K562 (cell line): Measurements from ENCODE around the gene INTS2. TPM values are rescaled to one million over a fixed set of nuclear protein-coding genes. Genes with fewer than 3 reads are reported as not detected.

Source experiments
- CBX1 ChIP-seq: sonication (generic); IDR thresholded peaks from 2 replicates; pipeline ENCODE4 v1.6.1; 2016; ENCODE audit warnings: antibody characterized with exemption, low read depth, mild to moderate bottlenecking
- KAT7 ChIP-seq: sonication (generic); formaldehyde crosslinking; IDR thresholded peaks from 2 replicates; pipeline ENCODE4 v1.8.0; 2022; ENCODE audit warnings: missing genetic modification reagents, mild to moderate bottlenecking, borderline replicate concordance
- NFIC ChIP-seq: fragments of 450-650 bp; IDR thresholded peaks from 2 replicates; pipeline ENCODE4 v1.6.1; 2017; ENCODE audit warnings: mild to moderate bottlenecking, inconsistent platforms
- PML ChIP-seq: IDR thresholded peaks from 2 replicates; pipeline ENCODE4 v1.6.1; 2012; ENCODE audit warnings: low read length, inconsistent platforms
- RBFOX2 ChIP-seq: fragments of 200-400 bp; formaldehyde crosslinking; IDR thresholded peaks from 2 replicates; pipeline ENCODE4 v1.6.1; 2017; ENCODE audit warnings: low read depth, mild to moderate bottlenecking, low read length, moderate library complexity
- SIN3A ChIP-seq, 2 experiments: fragments of 150-350 bp in 1 of 2; IDR thresholded peaks; 2 replicates each; pipeline ENCODE4 v1.6.1; 2011 to 2016; ENCODE audit warnings: borderline replicate concordance in 2 of 2, low read depth in 2 of 2, low read length in 2 of 2, mild to moderate bottlenecking in 2 of 2, moderate library complexity in 2 of 2; ENCODE audit not compliant: control insufficient read depth in 1 of 2
- polyA plus RNA-seq, 8 experiments: library from polyadenylated mRNA; depleted of rRNA in 4 of 8; stranded (reverse) in 5 of 8; unstranded in 3 of 8; fragments of >200 nt; fragmentation: Nextera tagmentation in 2 of 8; fragmentation: Illumina TruSeq in 1 of 8; extraction: Ambion mirVana in 2 of 8; extraction: Trizol in 1 of 8; gene quantifications; 2 replicates each; pipeline versions ENCODE4 v1.2.1 to v1.2.3, GENCODE V29; 2011 to 2014; ENCODE audit warnings: inconsistent platforms in 1 of 8, missing spikeins in 1 of 8
- total RNA-seq, 7 experiments: library from RNA; depleted of rRNA in 6 of 7; stranded (reverse); fragments of >200 nt in 6 of 7; fragmentation: Illumina TruSeq in 2 of 7; extraction: Trizol in 2 of 7; gene quantifications; 2 replicates each; pipeline versions ENCODE4 v1.2.1 to v1.2.3, GENCODE V29; 2011 to 2021; ENCODE audit warnings: low replicate concordance in 1 of 7
- TF ChIP-seq, protein P1 (sequence below): fragments of 250-450 bp; sonication (Bioruptor Pico); IDR thresholded peaks from 2 replicates; pipeline ENCODE4 v1.9.0; 2021; ENCODE audit warnings: mild to moderate bottlenecking, inconsistent platforms
- TF ChIP-seq, protein P2 (sequence below): sonication (generic); formaldehyde crosslinking; IDR thresholded peaks from 2 replicates; pipeline ENCODE4 v1.8.0; 2022; ENCODE audit warnings: mild to moderate bottlenecking, missing genetic modification reagents
- TF ChIP-seq, protein P3 (sequence below): sonication (generic); formaldehyde crosslinking; IDR thresholded peaks from 2 replicates; pipeline ENCODE4 v1.8.0; 2022; ENCODE audit warnings: missing genetic modification reagents, mild to moderate bottlenecking, moderate library complexity, borderline replicate concordance
- TF ChIP-seq, protein P4 (sequence below), 2 experiments: fragments of 450-650 bp; conservative IDR thresholded peaks; 2 replicates each; pipeline ENCODE4 v1.6.1; 2017; ENCODE audit warnings: mild to moderate bottlenecking in 2 of 2, moderate library complexity in 2 of 2
- TF ChIP-seq, protein P5 (sequence below): fragments of 450-650 bp; formaldehyde crosslinking; IDR thresholded peaks from 2 replicates; pipeline ENCODE4 v1.4.0; 2022; ENCODE audit warnings: missing genetic modification characterization

The INTS2 gene
- total and polyA plus RNA-seq, 9 of the 15 experiments (the other 6 are each of a cell fraction or from before 2014, with no cell fraction given), result 4.8 to 24.7 (median 12.8) TPM

DNA sequence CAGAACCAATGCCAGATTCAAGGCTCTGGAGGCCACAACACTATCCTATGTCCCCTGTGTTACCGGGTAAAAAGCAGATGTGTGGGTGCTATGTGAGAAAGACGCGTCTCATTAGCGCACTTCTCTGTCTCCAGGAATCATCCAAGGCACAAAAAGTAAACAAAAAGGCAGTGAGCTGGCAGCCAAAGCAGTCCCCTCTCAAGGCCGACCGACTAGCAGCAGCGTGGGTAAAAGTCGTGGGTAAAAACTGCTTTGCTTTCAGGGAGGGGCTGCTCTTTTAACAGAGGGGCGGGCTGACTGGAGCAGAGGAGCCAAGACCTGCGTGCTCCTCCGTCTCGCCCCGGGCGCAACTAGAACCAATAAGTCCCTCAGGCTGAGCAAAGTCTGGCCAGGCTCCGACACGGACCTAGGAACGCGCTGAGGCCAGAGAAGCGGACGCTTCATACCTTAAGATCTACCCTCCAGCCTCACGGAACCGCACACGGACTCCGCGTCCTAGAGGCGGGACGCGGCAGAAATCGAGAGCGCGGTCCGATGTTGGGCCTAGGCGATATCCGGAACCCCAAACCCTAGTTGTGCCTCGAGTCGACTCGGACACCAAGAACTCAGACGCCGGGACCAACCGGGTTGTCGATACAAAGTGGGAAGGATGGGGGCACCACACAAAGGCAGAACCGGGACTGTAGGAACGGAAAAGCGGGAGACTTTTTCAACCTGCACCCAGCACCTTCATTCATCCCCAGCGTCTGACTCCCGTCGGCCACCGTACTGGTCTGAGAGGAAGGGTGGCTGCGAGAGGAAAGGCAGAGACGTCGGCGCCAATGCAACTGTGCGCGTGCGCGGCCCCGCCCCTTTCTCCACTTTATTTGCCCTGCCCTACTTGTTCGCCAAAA lies at the start of gene INTS2 (continued):
- TF ChIP-seq, protein P1, sequence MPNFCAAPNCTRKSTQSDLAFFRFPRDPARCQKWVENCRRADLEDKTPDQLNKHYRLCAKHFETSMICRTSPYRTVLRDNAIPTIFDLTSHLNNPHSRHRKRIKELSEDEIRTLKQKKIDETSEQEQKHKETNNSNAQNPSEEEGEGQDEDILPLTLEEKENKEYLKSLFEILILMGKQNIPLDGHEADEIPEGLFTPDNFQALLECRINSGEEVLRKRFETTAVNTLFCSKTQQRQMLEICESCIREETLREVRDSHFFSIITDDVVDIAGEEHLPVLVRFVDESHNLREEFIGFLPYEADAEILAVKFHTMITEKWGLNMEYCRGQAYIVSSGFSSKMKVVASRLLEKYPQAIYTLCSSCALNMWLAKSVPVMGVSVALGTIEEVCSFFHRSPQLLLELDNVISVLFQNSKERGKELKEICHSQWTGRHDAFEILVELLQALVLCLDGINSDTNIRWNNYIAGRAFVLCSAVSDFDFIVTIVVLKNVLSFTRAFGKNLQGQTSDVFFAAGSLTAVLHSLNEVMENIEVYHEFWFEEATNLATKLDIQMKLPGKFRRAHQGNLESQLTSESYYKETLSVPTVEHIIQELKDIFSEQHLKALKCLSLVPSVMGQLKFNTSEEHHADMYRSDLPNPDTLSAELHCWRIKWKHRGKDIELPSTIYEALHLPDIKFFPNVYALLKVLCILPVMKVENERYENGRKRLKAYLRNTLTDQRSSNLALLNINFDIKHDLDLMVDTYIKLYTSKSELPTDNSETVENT, result 0 out of 2 replicates have a peak, but pooled peaks have one; percentile 48
- TF ChIP-seq, protein P2, sequence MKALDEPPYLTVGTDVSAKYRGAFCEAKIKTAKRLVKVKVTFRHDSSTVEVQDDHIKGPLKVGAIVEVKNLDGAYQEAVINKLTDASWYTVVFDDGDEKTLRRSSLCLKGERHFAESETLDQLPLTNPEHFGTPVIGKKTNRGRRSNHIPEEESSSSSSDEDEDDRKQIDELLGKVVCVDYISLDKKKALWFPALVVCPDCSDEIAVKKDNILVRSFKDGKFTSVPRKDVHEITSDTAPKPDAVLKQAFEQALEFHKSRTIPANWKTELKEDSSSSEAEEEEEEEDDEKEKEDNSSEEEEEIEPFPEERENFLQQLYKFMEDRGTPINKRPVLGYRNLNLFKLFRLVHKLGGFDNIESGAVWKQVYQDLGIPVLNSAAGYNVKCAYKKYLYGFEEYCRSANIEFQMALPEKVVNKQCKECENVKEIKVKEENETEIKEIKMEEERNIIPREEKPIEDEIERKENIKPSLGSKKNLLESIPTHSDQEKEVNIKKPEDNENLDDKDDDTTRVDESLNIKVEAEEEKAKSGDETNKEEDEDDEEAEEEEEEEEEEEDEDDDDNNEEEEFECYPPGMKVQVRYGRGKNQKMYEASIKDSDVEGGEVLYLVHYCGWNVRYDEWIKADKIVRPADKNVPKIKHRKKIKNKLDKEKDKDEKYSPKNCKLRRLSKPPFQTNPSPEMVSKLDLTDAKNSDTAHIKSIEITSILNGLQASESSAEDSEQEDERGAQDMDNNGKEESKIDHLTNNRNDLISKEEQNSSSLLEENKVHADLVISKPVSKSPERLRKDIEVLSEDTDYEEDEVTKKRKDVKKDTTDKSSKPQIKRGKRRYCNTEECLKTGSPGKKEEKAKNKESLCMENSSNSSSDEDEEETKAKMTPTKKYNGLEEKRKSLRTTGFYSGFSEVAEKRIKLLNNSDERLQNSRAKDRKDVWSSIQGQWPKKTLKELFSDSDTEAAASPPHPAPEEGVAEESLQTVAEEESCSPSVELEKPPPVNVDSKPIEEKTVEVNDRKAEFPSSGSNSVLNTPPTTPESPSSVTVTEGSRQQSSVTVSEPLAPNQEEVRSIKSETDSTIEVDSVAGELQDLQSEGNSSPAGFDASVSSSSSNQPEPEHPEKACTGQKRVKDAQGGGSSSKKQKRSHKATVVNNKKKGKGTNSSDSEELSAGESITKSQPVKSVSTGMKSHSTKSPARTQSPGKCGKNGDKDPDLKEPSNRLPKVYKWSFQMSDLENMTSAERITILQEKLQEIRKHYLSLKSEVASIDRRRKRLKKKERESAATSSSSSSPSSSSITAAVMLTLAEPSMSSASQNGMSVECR (CRISPR knock-in tag), result peak; percentile 82
- TF ChIP-seq, protein P3, sequence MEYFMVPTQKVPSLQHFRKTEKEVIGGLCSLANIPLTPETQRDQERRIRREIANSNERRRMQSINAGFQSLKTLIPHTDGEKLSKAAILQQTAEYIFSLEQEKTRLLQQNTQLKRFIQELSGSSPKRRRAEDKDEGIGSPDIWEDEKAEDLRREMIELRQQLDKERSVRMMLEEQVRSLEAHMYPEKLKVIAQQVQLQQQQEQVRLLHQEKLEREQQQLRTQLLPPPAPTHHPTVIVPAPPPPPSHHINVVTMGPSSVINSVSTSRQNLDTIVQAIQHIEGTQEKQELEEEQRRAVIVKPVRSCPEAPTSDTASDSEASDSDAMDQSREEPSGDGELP (CRISPR knock-in tag), result peak; percentile 78
- TF ChIP-seq SIN3A (IDR thresholded peaks at IDR 0.05; ENCODE audit: borderline replicate concordance in 2 of 2, control insufficient read depth in 1 of 2, low read depth in 2 of 2, low read length in 2 of 2) (no peak; a peak in 2 of 4 replicates), KAT7 (peak; percentile 97), PML (peak; percentile 87; the same call in 1 of the 2 replicates), CBX1 (0 out of 2 replicates have a peak, but pooled peaks have one; percentile 57), RBFOX2 (peak; percentile 92), NFIC (peak; percentile 38)
- TF ChIP-seq, protein P4, sequence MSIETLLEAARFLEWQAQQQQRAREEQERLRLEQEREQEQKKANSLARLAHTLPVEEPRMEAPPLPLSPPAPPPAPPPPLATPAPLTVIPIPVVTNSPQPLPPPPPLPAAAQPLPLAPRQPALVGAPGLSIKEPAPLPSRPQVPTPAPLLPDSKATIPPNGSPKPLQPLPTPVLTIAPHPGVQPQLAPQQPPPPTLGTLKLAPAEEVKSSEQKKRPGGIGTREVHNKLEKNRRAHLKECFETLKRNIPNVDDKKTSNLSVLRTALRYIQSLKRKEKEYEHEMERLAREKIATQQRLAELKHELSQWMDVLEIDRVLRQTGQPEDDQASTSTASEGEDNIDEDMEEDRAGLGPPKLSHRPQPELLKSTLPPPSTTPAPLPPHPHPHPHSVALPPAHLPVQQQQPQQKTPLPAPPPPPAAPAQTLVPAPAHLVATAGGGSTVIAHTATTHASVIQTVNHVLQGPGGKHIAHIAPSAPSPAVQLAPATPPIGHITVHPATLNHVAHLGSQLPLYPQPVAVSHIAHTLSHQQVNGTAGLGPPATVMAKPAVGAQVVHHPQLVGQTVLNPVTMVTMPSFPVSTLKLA (conservative IDR thresholded peaks at IDR 0.05), result peak in 1 of 2 experiments; percentile 67; a peak in 2 of 4 replicates
- TF ChIP-seq, protein P5, sequence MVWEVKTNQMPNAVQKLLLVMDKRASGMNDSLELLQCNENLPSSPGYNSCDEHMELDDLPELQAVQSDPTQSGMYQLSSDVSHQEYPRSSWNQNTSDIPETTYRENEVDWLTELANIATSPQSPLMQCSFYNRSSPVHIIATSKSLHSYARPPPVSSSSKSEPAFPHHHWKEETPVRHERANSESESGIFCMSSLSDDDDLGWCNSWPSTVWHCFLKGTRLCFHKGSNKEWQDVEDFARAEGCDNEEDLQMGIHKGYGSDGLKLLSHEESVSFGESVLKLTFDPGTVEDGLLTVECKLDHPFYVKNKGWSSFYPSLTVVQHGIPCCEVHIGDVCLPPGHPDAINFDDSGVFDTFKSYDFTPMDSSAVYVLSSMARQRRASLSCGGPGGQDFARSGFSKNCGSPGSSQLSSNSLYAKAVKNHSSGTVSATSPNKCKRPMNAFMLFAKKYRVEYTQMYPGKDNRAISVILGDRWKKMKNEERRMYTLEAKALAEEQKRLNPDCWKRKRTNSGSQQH (CRISPR knock-in tag), result peak; percentile 88
